ENCODE measurements around the gene ZNHIT2.

- TF ChIP-seq CTCF (optimal IDR thresholded peaks at IDR 0.05 in 1 of 3, IDR thresholded peaks at IDR 0.05 in 1 of 3, conservative IDR thresholded peaks at IDR 0.05 in 1 of 3; ENCODE audit: extremely low read depth in 1 of 3, insufficient read depth in 2 of 3, low read length in 3 of 3) = no peak
- no peak for TF ChIP-seq EZH2 (IDR thresholded peaks at IDR 0.05; ENCODE audit: low read length)
These were observed 48.2 kb upstream of the ZNHIT2 start for GRCh38 chr11:65165410-65166317.
